Measurements from ENCODE around the gene USP3.
"Not testable (repeated sequence)": the region's sequence is repeated elsewhere in the genome, so short reads cannot be mapped to it uniquely, and the experiment has no call there.

DNA sequence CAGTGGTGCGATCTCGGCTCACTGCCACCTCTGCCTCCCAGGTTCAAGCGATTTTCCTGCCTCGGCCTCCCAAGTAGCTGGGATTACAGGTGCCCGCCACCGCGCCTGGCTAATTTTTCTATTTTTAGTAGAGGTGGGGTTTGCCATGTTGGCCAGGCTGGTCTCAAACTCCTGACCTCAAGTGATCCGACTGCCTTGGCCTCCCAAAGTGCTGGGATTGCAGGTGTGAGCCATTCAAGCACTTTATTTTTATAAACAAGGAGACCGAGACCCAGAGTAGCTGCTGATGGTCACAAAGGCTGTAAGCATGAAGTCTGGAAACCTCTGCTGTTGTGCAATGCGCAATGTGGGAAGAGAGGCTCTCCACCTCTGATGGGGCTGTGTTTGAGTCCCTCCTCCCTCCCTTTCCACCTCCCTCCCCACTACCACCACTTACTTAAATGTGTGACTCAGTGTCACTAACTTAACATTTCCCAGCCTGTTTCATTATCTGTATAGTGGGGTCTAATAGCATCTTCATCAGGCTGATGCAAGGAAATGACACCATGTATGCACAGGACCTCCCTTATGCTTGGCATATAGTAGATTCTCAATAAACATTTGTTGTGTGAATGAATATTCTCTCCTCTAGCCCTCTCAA is 16.5 kb upstream of the USP3 start:
- not testable (repeated sequence) for TF ChIP-seq EZH2 (IDR thresholded peaks at IDR 0.05; ENCODE audit: insufficient read depth, poor library complexity, severe bottlenecking); EZH2phosphoT487 (IDR thresholded peaks at IDR 0.05; ENCODE audit: insufficient read depth, low read depth)

Data from GM23248 (cell line).